ENCODE data around the gene NOX5.
"Not testable (repeated sequence)": the region's sequence is repeated elsewhere in the genome, so short reads cannot be mapped to it uniquely, and the experiment has no call there.

Gene NOX5

GRCh38 chr15:69058830-69059556 is 44.5 kb downstream of the NOX5 start:
- DNase-seq (ENCODE audit: low spot score): peak; percentile 91

GRCh38 chr15:69059557-69059943 is 45.1 kb downstream of the NOX5 start:
- DNase-seq (ENCODE audit: low spot score): no peak

GRCh38 chr15:69060041-69060481 is 45.6 kb downstream of the NOX5 start:
- no peak for DNase-seq (ENCODE audit: low spot score)

GRCh38 chr15:69060744-69061143 is 46.2 kb downstream of the NOX5 start:
- no peak for DNase-seq (ENCODE audit: low spot score)

GRCh38 chr15:69061414-69061842 is 46.9 kb downstream of the NOX5 start:
- DNase-seq (ENCODE audit: low spot score): no peak

- no peak for DNase-seq (ENCODE audit: low spot score)
Observed at GRCh38 chr15:69064649-69065048, 50.2 kb downstream of the NOX5 start.

GRCh38 chr15:69066007-69066995 is 51.8 kb downstream of the NOX5 start:
- no peak for DNase-seq (ENCODE audit: low spot score)

GRCh38 chr15:69067296-69067695 is 52.8 kb downstream of the NOX5 start:
- no peak for DNase-seq (ENCODE audit: low spot score)

GRCh38 chr15:69068157-69068556 is 53.7 kb downstream of the NOX5 start:
- no peak for DNase-seq (ENCODE audit: low spot score)

GRCh38 chr15:69069290-69069689 is 54.8 kb downstream of the NOX5 start:
- DNase-seq (ENCODE audit: low spot score): not testable (repeated sequence)

- no peak for DNase-seq (ENCODE audit: low spot score)
Observed at GRCh38 chr15:69069996-69070395, 55.5 kb downstream of the NOX5 start.

GRCh38 chr15:69070396-69070795 is 55.9 kb downstream of the NOX5 start:
- no peak for DNase-seq (ENCODE audit: low spot score)

- no peak for DNase-seq (ENCODE audit: low spot score)
Observed at GRCh38 chr15:69071260-69071659, 56.8 kb downstream of the NOX5 start.

GRCh38 chr15:69072906-69073305 is 58.4 kb downstream of the NOX5 start:
- DNase-seq (ENCODE audit: low spot score): no peak

- DNase-seq (ENCODE audit: low spot score): peak; percentile 84
Observed at GRCh38 chr15:69074001-69074842, 59.7 kb downstream of the NOX5 start.

GRCh38 chr15:69074843-69075224 is 60.3 kb downstream of the NOX5 start:
- peak; percentile 61 for DNase-seq (ENCODE audit: low spot score)

- DNase-seq (ENCODE audit: low spot score): no peak
Observed at GRCh38 chr15:69075440-69075839, 60.9 kb downstream of the NOX5 start.

GRCh38 chr15:69076756-69077155 is 62.3 kb downstream of the NOX5 start:
- DNase-seq (ENCODE audit: low spot score): no peak

GRCh38 chr15:69078638-69079037 is 64.1 kb downstream of the NOX5 start:
- no peak for DNase-seq (ENCODE audit: low spot score)

- no peak for DNase-seq (ENCODE audit: low spot score)
Observed at GRCh38 chr15:69080295-69081248, 66.1 kb downstream of the NOX5 start.

Measured in SW480 (cell line).